Body of pancreas (tissue), 4 donors: ENCODE data around the gene DYNC2LI1.

Experiments
- POLR2A ChIP-seq, 3 donors: fragments of 450-650 bp; IDR thresholded peaks; one replicate each; pipeline ENCODE4 v1.6.1; 2016; ENCODE audit warnings: antibody characterized with exemption in 3 of 3, mild to moderate bottlenecking in 2 of 3
- TF ChIP-seq, protein P1 (sequence below), 7 experiments: fragments of 450-650 bp in 4 of 7; fragments of 200-600 bp in 3 of 7; sonication (generic) in 3 of 7; IDR thresholded peaks; one replicate each; pipeline ENCODE4 v1.5.1; 2016 to 2019; ENCODE audit warnings: antibody characterized with exemption in 7 of 7

DNA sequence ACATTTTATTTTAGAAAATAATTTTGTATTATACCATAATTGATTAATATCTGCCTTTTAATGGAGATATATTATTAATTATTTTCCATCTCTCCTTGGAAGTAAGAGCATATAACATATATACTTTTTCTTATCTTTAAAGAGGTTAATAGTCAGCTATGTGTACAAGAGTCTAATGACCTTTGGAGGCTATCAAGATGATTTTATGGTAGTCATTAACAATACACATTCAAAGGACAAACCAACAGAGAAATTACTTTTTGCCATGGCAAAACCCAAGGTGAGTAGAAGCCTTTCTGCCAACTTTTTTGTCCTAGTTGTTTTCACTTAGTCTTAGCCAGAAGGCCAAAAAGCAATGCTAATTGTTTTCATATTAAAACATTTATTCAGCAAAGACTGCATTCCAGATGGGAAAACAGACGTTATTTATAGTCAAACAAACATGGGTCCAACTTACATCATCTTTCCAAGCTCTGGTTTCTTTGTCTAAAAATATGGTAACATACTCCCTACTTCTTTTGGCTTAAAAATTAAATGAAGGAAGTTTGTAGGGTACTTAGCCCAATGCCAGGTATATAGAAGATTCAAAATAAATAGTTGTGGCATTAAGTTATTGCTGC lies 9.6 kb upstream of the DYNC2LI1 start:
- TF ChIP-seq, protein P1, sequence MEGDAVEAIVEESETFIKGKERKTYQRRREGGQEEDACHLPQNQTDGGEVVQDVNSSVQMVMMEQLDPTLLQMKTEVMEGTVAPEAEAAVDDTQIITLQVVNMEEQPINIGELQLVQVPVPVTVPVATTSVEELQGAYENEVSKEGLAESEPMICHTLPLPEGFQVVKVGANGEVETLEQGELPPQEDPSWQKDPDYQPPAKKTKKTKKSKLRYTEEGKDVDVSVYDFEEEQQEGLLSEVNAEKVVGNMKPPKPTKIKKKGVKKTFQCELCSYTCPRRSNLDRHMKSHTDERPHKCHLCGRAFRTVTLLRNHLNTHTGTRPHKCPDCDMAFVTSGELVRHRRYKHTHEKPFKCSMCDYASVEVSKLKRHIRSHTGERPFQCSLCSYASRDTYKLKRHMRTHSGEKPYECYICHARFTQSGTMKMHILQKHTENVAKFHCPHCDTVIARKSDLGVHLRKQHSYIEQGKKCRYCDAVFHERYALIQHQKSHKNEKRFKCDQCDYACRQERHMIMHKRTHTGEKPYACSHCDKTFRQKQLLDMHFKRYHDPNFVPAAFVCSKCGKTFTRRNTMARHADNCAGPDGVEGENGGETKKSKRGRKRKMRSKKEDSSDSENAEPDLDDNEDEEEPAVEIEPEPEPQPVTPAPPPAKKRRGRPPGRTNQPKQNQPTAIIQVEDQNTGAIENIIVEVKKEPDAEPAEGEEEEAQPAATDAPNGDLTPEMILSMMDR (IDR thresholded peaks at IDR 0.05): no peak
- TF ChIP-seq POLR2A (IDR thresholded peaks at IDR 0.05): no peak
